Measurements from ENCODE around the gene TBC1D14. TPM values are rescaled to one million over a fixed set of nuclear protein-coding genes. Genes with fewer than 3 reads are reported as not detected.

The TBC1D14 gene
- total and polyA plus RNA-seq, 10 of the 15 experiments (the other 5 are each of a cell fraction or from before 2014, with no cell fraction given) = 0.87 to 39.3 (median 30.1) TPM

- TF ChIP-seq ZNF592 (IDR thresholded peaks at IDR 0.05) = no peak
- TF ChIP-seq SIX5 (IDR thresholded peaks at IDR 0.05; ENCODE audit: low read depth, low read length, severe bottlenecking) = no peak
- no peak for TF ChIP-seq PBX3 (IDR thresholded peaks at IDR 0.05; ENCODE audit: insufficient replicate concordance, low read depth, low read length)
- TF ChIP-seq SMC3 (IDR thresholded peaks at IDR 0.05; ENCODE audit: borderline replicate concordance, low read length) = no peak
- no peak for TF ChIP-seq POLR2AphosphoS5 (IDR thresholded peaks at IDR 0.05; ENCODE audit: low read length)
- TF ChIP-seq HCFC1 (IDR thresholded peaks at IDR 0.05; ENCODE audit: low read length) = no peak
- TF ChIP-seq CBFB (IDR thresholded peaks at IDR 0.05; ENCODE audit: low read depth) = no peak
- no peak for TF ChIP-seq NFXL1 (IDR thresholded peaks at IDR 0.05; ENCODE audit: borderline replicate concordance)
- no peak for TF ChIP-seq ZSCAN29 (IDR thresholded peaks at IDR 0.05)
Measured at GRCh38 chr4:6914448-6914847, 4.8 kb downstream of the TBC1D14 start (continued).
